SK-N-SH treated with all-trans-retinoic acid at 6 μM for 48 hours (cell line): ENCODE measurements around the gene KRT4.

Experiments used
- ATAC-seq: fragments of 200-7000 bp; cut with Tn5 transposase; 3 replicates; pipeline ENCODE4 v1.9.1; 2020; ENCODE audit warnings: mild to moderate bottlenecking, moderate library complexity
- CREB5 ChIP-seq: fragments of 250-450 bp; sonication (Bioruptor Pico); IDR thresholded peaks from 2 replicates; pipeline ENCODE4 v1.5.1; 2020; ENCODE audit warnings: low read depth, mild to moderate bottlenecking, moderate library complexity
- CSDC2 ChIP-seq: fragments of 250-450 bp; sonication (Bioruptor Pico); IDR thresholded peaks from 2 replicates; pipeline ENCODE4 v1.5.0; 2020; ENCODE audit warnings: mild to moderate bottlenecking, moderate library complexity
- CSRNP3 ChIP-seq: fragments of 250-450 bp; sonication (Bioruptor Pico); IDR thresholded peaks from 2 replicates; pipeline ENCODE4 v1.5.1; 2021; ENCODE audit warnings: mild to moderate bottlenecking, moderate library complexity
- GLIS3 ChIP-seq: fragments of 250-450 bp; sonication (Bioruptor Pico); IDR thresholded peaks from 2 replicates; pipeline ENCODE4 v1.5.0; 2020; ENCODE audit warnings: mild to moderate bottlenecking, moderate library complexity
- ISL1 ChIP-seq: fragments of 250-450 bp; sonication (Bioruptor Pico); IDR thresholded peaks from 2 replicates; pipeline ENCODE4 v2.1.2; 2022; ENCODE audit warnings: mild to moderate bottlenecking, moderate library complexity
- OSR1 ChIP-seq: fragments of 250-450 bp; sonication (Bioruptor Pico); IDR thresholded peaks from 2 replicates; pipeline ENCODE4 v1.8.0; 2022; ENCODE audit warnings: moderate library complexity, mild to moderate bottlenecking, inconsistent platforms
- POU6F1 ChIP-seq: fragments of 250-450 bp; sonication (Bioruptor Pico); IDR thresholded peaks from 2 replicates; pipeline ENCODE4 v1.8.0; 2021; ENCODE audit warnings: low read depth, mild to moderate bottlenecking, moderate library complexity, borderline replicate concordance
- RARB ChIP-seq: fragments of 250-450 bp; sonication (Bioruptor Pico); IDR thresholded peaks from 2 replicates; pipeline ENCODE4 v1.8.0; 2021; ENCODE audit warnings: mild to moderate bottlenecking, moderate library complexity
- SNAI2 ChIP-seq: fragments of 250-450 bp; sonication (Bioruptor Pico); IDR thresholded peaks from 2 replicates; pipeline ENCODE4 v1.5.0; 2020; ENCODE audit warnings: mild to moderate bottlenecking, moderate library complexity
- TCF4 ChIP-seq: fragments of 250-450 bp; sonication (Bioruptor Pico); IDR thresholded peaks from 2 replicates; pipeline ENCODE4 v1.8.0; 2021; ENCODE audit warnings: mild to moderate bottlenecking, moderate library complexity, borderline replicate concordance
- TOX ChIP-seq: fragments of 250-450 bp; sonication (Bioruptor Pico); IDR thresholded peaks from 2 replicates; pipeline ENCODE4 v1.8.0; 2021; ENCODE audit warnings: mild to moderate bottlenecking, moderate library complexity, borderline replicate concordance
- ZC3H10 ChIP-seq: fragments of 250-450 bp; sonication (Bioruptor Pico); IDR thresholded peaks from 2 replicates; pipeline ENCODE4 v1.5.1; 2021; ENCODE audit warnings: mild to moderate bottlenecking, moderate library complexity
- ZFP3 ChIP-seq: fragments of 250-450 bp; sonication (Bioruptor Pico); IDR thresholded peaks from 2 replicates; pipeline ENCODE4 v1.5.0; 2020; ENCODE audit warnings: mild to moderate bottlenecking, moderate library complexity
- ZFP30 ChIP-seq: fragments of 450-650 bp; formaldehyde crosslinking; IDR thresholded peaks from 2 replicates; pipeline ENCODE4 v1.5.0; 2022; ENCODE audit warnings: mild to moderate bottlenecking, moderate library complexity
- ZNF565 ChIP-seq: fragments of 450-650 bp; formaldehyde crosslinking; conservative IDR thresholded peaks from 2 replicates; pipeline ENCODE4 v1.5.0; 2020; ENCODE audit warnings: low read depth, mild to moderate bottlenecking, moderate library complexity
- ZNF70 ChIP-seq: fragments of 450-650 bp; formaldehyde crosslinking; IDR thresholded peaks from 2 replicates; pipeline ENCODE4 v1.5.0; 2020; ENCODE audit warnings: mild to moderate bottlenecking, moderate library complexity
- ZNF8 ChIP-seq: fragments of 450-650 bp; formaldehyde crosslinking; IDR thresholded peaks from 2 replicates; pipeline ENCODE4 v1.5.0; 2020; ENCODE audit warnings: mild to moderate bottlenecking, moderate library complexity
- TF ChIP-seq, protein P1 (sequence below): fragments of 250-450 bp; sonication (Bioruptor Pico); IDR thresholded peaks from 2 replicates; pipeline ENCODE4 v1.5.0; 2020; ENCODE audit warnings: mild to moderate bottlenecking, moderate library complexity
- TF ChIP-seq, protein P2 (sequence below): fragments of 250-450 bp; sonication (Bioruptor Pico); IDR thresholded peaks from 2 replicates; pipeline ENCODE4 v1.8.0; 2020; ENCODE audit warnings: mild to moderate bottlenecking, moderate library complexity, borderline replicate concordance

KRT4 gene

GRCh38 chr12:52777566-52777965 lies 36.4 kb downstream of the KRT4 start (continued):
- TF ChIP-seq CSRNP3 (no peak), TOX (CRISPR knock-in tag) (no peak)
- TF ChIP-seq, all 23 proteins: peak for 0

DNA sequence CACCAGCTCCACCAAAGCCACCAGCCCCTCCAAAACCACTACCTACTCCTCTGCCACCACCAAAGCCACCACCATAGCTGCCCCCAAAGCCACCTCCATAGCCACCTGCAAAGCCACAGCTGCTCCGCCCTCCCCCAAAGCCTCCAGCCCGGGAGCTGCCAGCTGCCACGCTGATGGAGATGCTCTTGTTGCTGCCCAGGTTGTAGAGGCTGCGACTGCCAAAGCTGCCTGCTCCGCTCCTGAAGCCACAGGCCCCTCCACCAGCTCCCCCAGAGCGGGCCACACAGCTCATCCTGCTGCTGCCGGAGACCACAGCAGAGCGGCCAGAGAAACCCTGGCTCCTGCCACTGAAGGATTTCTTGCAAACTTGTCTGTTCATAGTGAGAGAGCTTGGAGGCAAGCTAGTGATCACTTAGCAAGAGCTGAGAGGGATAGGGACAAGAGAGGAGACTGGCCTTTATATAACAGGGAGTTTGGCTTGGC lies 37.0 kb downstream of the KRT4 start, which contains the start of gene KRT76:
Gene KRT76 (minus strand): TSS at position 433 of the 483 bp plus-strand sequence. CDS start 54 bp downstream, at position 379.
- no peak for ATAC-seq
- TF ChIP-seq RARB (CRISPR knock-in tag) (no peak), ZNF8 (no peak), OSR1 (CRISPR knock-in tag) (no peak), SNAI2 (CRISPR knock-in tag) (no peak), ZC3H10 (CRISPR knock-in tag) (no peak), ZNF70 (no peak), CSDC2 (CRISPR knock-in tag) (no peak), ZFP30 (CRISPR knock-in tag) (no peak), TCF4 (CRISPR knock-in tag) (no peak), POU6F1 (CRISPR knock-in tag) (no peak), ZNF565 (CRISPR knock-in tag) (no peak), CSRNP3 (no peak), GLIS3 (CRISPR knock-in tag) (no peak), ISL1 (CRISPR knock-in tag) (no peak), CREB5 (no peak)
- TF ChIP-seq, protein P1, sequence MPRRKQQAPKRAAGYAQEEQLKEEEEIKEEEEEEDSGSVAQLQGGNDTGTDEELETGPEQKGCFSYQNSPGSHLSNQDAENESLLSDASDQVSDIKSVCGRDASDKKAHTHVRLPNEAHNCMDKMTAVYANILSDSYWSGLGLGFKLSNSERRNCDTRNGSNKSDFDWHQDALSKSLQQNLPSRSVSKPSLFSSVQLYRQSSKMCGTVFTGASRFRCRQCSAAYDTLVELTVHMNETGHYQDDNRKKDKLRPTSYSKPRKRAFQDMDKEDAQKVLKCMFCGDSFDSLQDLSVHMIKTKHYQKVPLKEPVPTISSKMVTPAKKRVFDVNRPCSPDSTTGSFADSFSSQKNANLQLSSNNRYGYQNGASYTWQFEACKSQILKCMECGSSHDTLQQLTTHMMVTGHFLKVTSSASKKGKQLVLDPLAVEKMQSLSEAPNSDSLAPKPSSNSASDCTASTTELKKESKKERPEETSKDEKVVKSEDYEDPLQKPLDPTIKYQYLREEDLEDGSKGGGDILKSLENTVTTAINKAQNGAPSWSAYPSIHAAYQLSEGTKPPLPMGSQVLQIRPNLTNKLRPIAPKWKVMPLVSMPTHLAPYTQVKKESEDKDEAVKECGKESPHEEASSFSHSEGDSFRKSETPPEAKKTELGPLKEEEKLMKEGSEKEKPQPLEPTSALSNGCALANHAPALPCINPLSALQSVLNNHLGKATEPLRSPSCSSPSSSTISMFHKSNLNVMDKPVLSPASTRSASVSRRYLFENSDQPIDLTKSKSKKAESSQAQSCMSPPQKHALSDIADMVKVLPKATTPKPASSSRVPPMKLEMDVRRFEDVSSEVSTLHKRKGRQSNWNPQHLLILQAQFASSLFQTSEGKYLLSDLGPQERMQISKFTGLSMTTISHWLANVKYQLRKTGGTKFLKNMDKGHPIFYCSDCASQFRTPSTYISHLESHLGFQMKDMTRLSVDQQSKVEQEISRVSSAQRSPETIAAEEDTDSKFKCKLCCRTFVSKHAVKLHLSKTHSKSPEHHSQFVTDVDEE = no peak
- TF ChIP-seq, protein P2, sequence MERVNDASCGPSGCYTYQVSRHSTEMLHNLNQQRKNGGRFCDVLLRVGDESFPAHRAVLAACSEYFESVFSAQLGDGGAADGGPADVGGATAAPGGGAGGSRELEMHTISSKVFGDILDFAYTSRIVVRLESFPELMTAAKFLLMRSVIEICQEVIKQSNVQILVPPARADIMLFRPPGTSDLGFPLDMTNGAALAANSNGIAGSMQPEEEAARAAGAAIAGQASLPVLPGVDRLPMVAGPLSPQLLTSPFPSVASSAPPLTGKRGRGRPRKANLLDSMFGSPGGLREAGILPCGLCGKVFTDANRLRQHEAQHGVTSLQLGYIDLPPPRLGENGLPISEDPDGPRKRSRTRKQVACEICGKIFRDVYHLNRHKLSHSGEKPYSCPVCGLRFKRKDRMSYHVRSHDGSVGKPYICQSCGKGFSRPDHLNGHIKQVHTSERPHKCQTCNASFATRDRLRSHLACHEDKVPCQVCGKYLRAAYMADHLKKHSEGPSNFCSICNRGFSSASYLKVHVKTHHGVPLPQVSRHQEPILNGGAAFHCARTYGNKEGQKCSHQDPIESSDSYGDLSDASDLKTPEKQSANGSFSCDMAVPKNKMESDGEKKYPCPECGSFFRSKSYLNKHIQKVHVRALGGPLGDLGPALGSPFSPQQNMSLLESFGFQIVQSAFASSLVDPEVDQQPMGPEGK (CRISPR knock-in tag) = no peak
- TF ChIP-seq, all 23 proteins: peak for 0

DNA sequence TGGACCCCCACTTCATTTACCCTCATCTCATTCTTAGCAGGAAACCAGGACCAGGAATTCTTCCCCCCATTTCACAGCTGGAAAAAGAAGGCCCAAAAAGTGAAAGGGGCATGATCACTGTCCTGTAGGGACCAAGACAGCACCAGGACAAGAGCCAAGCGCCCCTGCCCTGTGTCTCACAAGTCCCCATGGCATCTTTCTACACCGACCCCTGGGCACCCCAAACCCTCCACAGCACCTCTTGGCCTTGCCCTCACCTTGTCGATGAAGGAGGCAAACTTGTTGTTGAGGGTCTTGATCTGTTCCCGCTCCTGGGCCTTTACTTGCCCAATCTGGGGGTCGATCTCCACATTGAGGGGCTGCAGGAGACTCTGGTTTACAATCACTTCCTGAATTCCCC lies 37.5 kb downstream of the KRT4 start:
- ATAC-seq = no peak
- TF ChIP-seq ZC3H10 (CRISPR knock-in tag) (no peak), TCF4 (CRISPR knock-in tag) (no peak), ZFP3 (CRISPR knock-in tag) (no peak), ZNF8 (no peak), SNAI2 (CRISPR knock-in tag) (no peak), TOX (CRISPR knock-in tag) (no peak)
- TF ChIP-seq, protein P1 = no peak
- TF ChIP-seq, protein P2 (CRISPR knock-in tag) = no peak
- TF ChIP-seq, all 23 proteins: peak for 0
